Panc1 (cell line): ENCODE results near the gene FGGY. TPM values are rescaled to one million over a fixed set of nuclear protein-coding genes. Genes with fewer than 3 reads are reported as not detected.

Experiments used
- ATAC-seq: fragments of 200-7000 bp; cut with Tn5 transposase; 2 replicates; pipeline ENCODE4 v1.9.1; 2020; ENCODE audit warnings: mild to moderate bottlenecking, moderate library complexity
- BruUV-seq: library from RNA; stranded (reverse); fragments of 400-500 nt; replicated peaks from 2 replicates; lab custom pipeline; 2021; lab: Mats Ljungman, UMichigan
- CTCF ChIA-PET: fragments of 300-600 bp; sonication (Branson Sonifier 250); formaldehyde crosslinking; loops from one replicate; lab custom pipeline; 2022; ENCODE audit warnings: antibody characterized with exemption; lab: Charles Lee
- POLR2A ChIA-PET: fragments of 300-600 bp; sonication (Branson Sonifier 250); formaldehyde crosslinking; loops from one replicate; lab custom pipeline; 2022; ENCODE audit warnings: antibody characterized with exemption; lab: Charles Lee
- DNase-seq: peaks from one replicate; pipeline ENCODE4 v3.0.0-alpha.2; 2010; ENCODE audit warnings: low read depth, low spot score
- H3K27ac ChIP-seq: 2 replicates; pipeline ENCODE4 v1.5.1; 2011; ENCODE audit warnings: mild to moderate bottlenecking, low read length, inconsistent platforms
- H3K27me3 ChIP-seq: fragments of 200-500 bp; sonication (Bioruptor generic); 2 replicates; pipeline ENCODE4 v1.6.0; 2014; ENCODE audit warnings: low read length, inconsistent platforms; ENCODE audit not compliant: control insufficient read depth, insufficient read depth
- H3K36me3 ChIP-seq: fragments of 200-500 bp; sonication (Bioruptor generic); 2 replicates; pipeline ENCODE4 v1.5.1; 2014; ENCODE audit warnings: inconsistent platforms, mild to moderate bottlenecking, low read length, moderate library complexity; ENCODE audit not compliant: control insufficient read depth, insufficient read depth
- H3K4me1 ChIP-seq: 2 replicates; pipeline ENCODE4 v1.5.1; 2011; ENCODE audit warnings: inconsistent platforms, mild to moderate bottlenecking, low read length, moderate library complexity; ENCODE audit not compliant: control insufficient read depth, insufficient read depth
- H3K4me3 ChIP-seq, 2 experiments: 2 replicates each; pipeline ENCODE4 v1.5.1; 2011 to 2012; ENCODE audit warnings: low read depth in 2 of 2, low read length in 2 of 2, mild to moderate bottlenecking in 2 of 2, inconsistent platforms in 1 of 2, moderate library complexity in 1 of 2
- H3K9me3 ChIP-seq: fragments of 200-500 bp; sonication (Bioruptor generic); 2 replicates; pipeline ENCODE4 v1.5.1; 2014; ENCODE audit warnings: low read depth, mild to moderate bottlenecking, inconsistent platforms, low read length, moderate library complexity; ENCODE audit not compliant: control insufficient read depth, insufficient read depth
- POLR2AphosphoS5 ChIP-seq: IDR thresholded peaks from 2 replicates; pipeline ENCODE4 v1.6.1; 2012; ENCODE audit warnings: mild to moderate bottlenecking, low read depth, low read length, moderate library complexity
- SIN3A ChIP-seq: IDR thresholded peaks from 2 replicates; pipeline ENCODE4 v1.6.1; 2012; ENCODE audit warnings: low read depth, mild to moderate bottlenecking, low read length, moderate library complexity, borderline replicate concordance; ENCODE audit not compliant: insufficient read depth
- TCF7L2 ChIP-seq: IDR thresholded peaks from 2 replicates; pipeline ENCODE4 v1.6.1; 2011; ENCODE audit warnings: mild to moderate bottlenecking, low read depth, low read length, inconsistent platforms
- in situ Hi-C: cut with HindIII; loops from 2 replicates; pipeline ENCODE4 v1.10.0; 2016; ENCODE audit warnings: low sequenced_read_pairs, low pct_unique_long_range_greater_than_20kb
- intact Hi-C: fragments of 100-400 bp; cut with micrococcal nuclease; formaldehyde crosslinking; loops from one replicate; pipeline ENCODE4 v1.10.0; 2022; ENCODE audit not compliant: unreplicated experiment
- total RNA-seq: library from RNA; stranded (reverse); gene quantifications from one replicate; pipeline ENCODE4 v1.2.1, GENCODE V29; 2021; ENCODE audit not compliant: unreplicated experiment
- TF ChIP-seq, protein P1 (sequence below): fragments of 450-650 bp; IDR thresholded peaks from 2 replicates; pipeline ENCODE4 v1.5.1; 2017; ENCODE audit warnings: mild to moderate bottlenecking
- TF ChIP-seq, protein P2 (sequence below), 2 experiments: IDR thresholded peaks; 2 replicates each; pipeline ENCODE4 v1.6.1; 2011 to 2012; ENCODE audit warnings: low read depth in 2 of 2, control low read depth in 1 of 2, low read length in 1 of 2, mild to moderate bottlenecking in 1 of 2, moderate library complexity in 1 of 2; ENCODE audit not compliant: insufficient read depth in 1 of 2

FGGY gene
- total RNA-seq, 1 experiment from 2014 or later: 15.5 TPM

- no peaks in the 10 kb centered on the region for H3K36me3 ChIP-seq
- no peak overlapping the region for H3K4me3 ChIP-seq
- in situ Hi-C loops: no loop called here
- no peaks in the 10 kb centered on the region for H3K4me1 ChIP-seq
- ChIA-PET POLR2A (no interaction called here), CTCF (no interaction called here)
- intact Hi-C loops: no loop called here
- no peaks in the 10 kb centered on the region for H3K27me3 ChIP-seq
- no peak for DNase-seq
- no TSS peak for BruUV-seq
- peaks cover 3% of the 10 kb centered on the region; the same call in 1 of the 2 replicates for H3K9me3 ChIP-seq
- H3K27ac ChIP-seq: no peak overlapping the region
- no peak for ATAC-seq
- TF ChIP-seq TCF7L2 (no peak), SIN3A (no peak), POLR2AphosphoS5 (no peak)
- TF ChIP-seq, protein P1, sequence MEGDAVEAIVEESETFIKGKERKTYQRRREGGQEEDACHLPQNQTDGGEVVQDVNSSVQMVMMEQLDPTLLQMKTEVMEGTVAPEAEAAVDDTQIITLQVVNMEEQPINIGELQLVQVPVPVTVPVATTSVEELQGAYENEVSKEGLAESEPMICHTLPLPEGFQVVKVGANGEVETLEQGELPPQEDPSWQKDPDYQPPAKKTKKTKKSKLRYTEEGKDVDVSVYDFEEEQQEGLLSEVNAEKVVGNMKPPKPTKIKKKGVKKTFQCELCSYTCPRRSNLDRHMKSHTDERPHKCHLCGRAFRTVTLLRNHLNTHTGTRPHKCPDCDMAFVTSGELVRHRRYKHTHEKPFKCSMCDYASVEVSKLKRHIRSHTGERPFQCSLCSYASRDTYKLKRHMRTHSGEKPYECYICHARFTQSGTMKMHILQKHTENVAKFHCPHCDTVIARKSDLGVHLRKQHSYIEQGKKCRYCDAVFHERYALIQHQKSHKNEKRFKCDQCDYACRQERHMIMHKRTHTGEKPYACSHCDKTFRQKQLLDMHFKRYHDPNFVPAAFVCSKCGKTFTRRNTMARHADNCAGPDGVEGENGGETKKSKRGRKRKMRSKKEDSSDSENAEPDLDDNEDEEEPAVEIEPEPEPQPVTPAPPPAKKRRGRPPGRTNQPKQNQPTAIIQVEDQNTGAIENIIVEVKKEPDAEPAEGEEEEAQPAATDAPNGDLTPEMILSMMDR: no peak
- TF ChIP-seq, protein P2, sequence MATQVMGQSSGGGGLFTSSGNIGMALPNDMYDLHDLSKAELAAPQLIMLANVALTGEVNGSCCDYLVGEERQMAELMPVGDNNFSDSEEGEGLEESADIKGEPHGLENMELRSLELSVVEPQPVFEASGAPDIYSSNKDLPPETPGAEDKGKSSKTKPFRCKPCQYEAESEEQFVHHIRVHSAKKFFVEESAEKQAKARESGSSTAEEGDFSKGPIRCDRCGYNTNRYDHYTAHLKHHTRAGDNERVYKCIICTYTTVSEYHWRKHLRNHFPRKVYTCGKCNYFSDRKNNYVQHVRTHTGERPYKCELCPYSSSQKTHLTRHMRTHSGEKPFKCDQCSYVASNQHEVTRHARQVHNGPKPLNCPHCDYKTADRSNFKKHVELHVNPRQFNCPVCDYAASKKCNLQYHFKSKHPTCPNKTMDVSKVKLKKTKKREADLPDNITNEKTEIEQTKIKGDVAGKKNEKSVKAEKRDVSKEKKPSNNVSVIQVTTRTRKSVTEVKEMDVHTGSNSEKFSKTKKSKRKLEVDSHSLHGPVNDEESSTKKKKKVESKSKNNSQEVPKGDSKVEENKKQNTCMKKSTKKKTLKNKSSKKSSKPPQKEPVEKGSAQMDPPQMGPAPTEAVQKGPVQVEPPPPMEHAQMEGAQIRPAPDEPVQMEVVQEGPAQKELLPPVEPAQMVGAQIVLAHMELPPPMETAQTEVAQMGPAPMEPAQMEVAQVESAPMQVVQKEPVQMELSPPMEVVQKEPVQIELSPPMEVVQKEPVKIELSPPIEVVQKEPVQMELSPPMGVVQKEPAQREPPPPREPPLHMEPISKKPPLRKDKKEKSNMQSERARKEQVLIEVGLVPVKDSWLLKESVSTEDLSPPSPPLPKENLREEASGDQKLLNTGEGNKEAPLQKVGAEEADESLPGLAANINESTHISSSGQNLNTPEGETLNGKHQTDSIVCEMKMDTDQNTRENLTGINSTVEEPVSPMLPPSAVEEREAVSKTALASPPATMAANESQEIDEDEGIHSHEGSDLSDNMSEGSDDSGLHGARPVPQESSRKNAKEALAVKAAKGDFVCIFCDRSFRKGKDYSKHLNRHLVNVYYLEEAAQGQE (IDR thresholded peaks at IDR 0.05; ENCODE audit: insufficient read depth in 1 of 2, low read depth in 2 of 2, low read length in 1 of 2): no peak
Measured at GRCh38 chr1:59308839-59309238, 11.9 kb downstream of the FGGY start.

- no TSS peak for BruUV-seq
- POLR2A ChIA-PET: interaction anchor here (0.6 to 0.7 kb wide), 2 partner anchors 9 to 258 kb away, joined by 3 to 4 read pairs; no protein-coding TSS in a partner anchor
- H3K9me3 ChIP-seq: peaks cover 3% of the 10 kb centered on the region; the same call in 1 of the 2 replicates
- H3K36me3 ChIP-seq: no peaks in the 10 kb centered on the region
- intact Hi-C loops: no loop called here
- H3K4me3 ChIP-seq: no peak overlapping the region
- in situ Hi-C loops: no loop called here
- CTCF ChIA-PET: no interaction called here
- TF ChIP-seq, protein P1: no peak
- no peak for TF ChIP-seq SIN3A
- no peak for TF ChIP-seq TCF7L2
- no peak for TF ChIP-seq POLR2AphosphoS5
- TF ChIP-seq, protein P2 (IDR thresholded peaks at IDR 0.05; ENCODE audit: insufficient read depth in 1 of 2, low read depth in 2 of 2, low read length in 1 of 2): no peak
- H3K27me3 ChIP-seq: no peaks in the 10 kb centered on the region
- H3K27ac ChIP-seq: no peak overlapping the region
- no peaks in the 10 kb centered on the region for H3K4me1 ChIP-seq
- ATAC-seq: no peak
- no peak for DNase-seq
Measured at GRCh38 chr1:59309392-59309791, 12.5 kb downstream of the FGGY start.
